ENCODE data around the gene PPP2R5C.

Gene PPP2R5C

GRCh38 chr14:101814934-101815333 lies 53.4 kb downstream of the PPP2R5C start:
- no peak for DNase-seq (ENCODE audit: low read depth, low spot score)

- DNase-seq (ENCODE audit: low read depth, low spot score) = no peak
These were observed 54.5 kb downstream of the PPP2R5C start for GRCh38 chr14:101815994-101816393.

GRCh38 chr14:101817501-101818001 lies 56.0 kb downstream of the PPP2R5C start:
- no peak for DNase-seq (ENCODE audit: low read depth, low spot score)

GRCh38 chr14:101819251-101819990 lies 57.9 kb downstream of the PPP2R5C start:
- no peak for DNase-seq (ENCODE audit: low read depth, low spot score)

- DNase-seq (ENCODE audit: low read depth, low spot score) = no peak
These were observed 58.8 kb downstream of the PPP2R5C start for GRCh38 chr14:101820283-101820798.

- DNase-seq (ENCODE audit: low read depth, low spot score) = no peak
These were observed 60.0 kb downstream of the PPP2R5C start for GRCh38 chr14:101821528-101821927.

- no peak for DNase-seq (ENCODE audit: low read depth, low spot score)
These were observed 61.6 kb downstream of the PPP2R5C start for GRCh38 chr14:101823066-101823465.

GRCh38 chr14:101823511-101824120 lies 62.1 kb downstream of the PPP2R5C start:
- DNase-seq (ENCODE audit: low read depth, low spot score) = no peak

- DNase-seq (ENCODE audit: low read depth, low spot score) = no peak
These were observed 62.8 kb downstream of the PPP2R5C start for GRCh38 chr14:101824339-101824727.

- DNase-seq (ENCODE audit: low read depth, low spot score) = no peak
These were observed 64.3 kb downstream of the PPP2R5C start for GRCh38 chr14:101825797-101826196.

GRCh38 chr14:101826351-101826750 lies 64.8 kb downstream of the PPP2R5C start:
- no peak for DNase-seq (ENCODE audit: low read depth, low spot score)

GRCh38 chr14:101827286-101827685 lies 65.8 kb downstream of the PPP2R5C start:
- no peak for DNase-seq (ENCODE audit: low read depth, low spot score)

GRCh38 chr14:101828046-101828445 lies 66.5 kb downstream of the PPP2R5C start:
- DNase-seq (ENCODE audit: low read depth, low spot score) = no peak

- no peak for DNase-seq (ENCODE audit: low read depth, low spot score)
These were observed 68.8 kb downstream of the PPP2R5C start for GRCh38 chr14:101830271-101830670.

GRCh38 chr14:101833045-101833444 lies 71.5 kb downstream of the PPP2R5C start:
- no peak for DNase-seq (ENCODE audit: low read depth, low spot score)

- DNase-seq (ENCODE audit: low read depth, low spot score) = no peak
These were observed 72.9 kb downstream of the PPP2R5C start for GRCh38 chr14:101834397-101834796.

- DNase-seq (ENCODE audit: low read depth, low spot score) = no peak
These were observed 73.5 kb downstream of the PPP2R5C start for GRCh38 chr14:101834800-101835547.

- no peak for DNase-seq (ENCODE audit: low read depth, low spot score)
These were observed 74.1 kb downstream of the PPP2R5C start for GRCh38 chr14:101835566-101835965.

GRCh38 chr14:101836135-101836534 lies 74.6 kb downstream of the PPP2R5C start:
- DNase-seq (ENCODE audit: low read depth, low spot score) = no peak

- DNase-seq (ENCODE audit: low read depth, low spot score) = no peak
These were observed 77.0 kb downstream of the PPP2R5C start for GRCh38 chr14:101838476-101838875.

GRCh38 chr14:101839236-101839635 lies 77.7 kb downstream of the PPP2R5C start:
- no peak for DNase-seq (ENCODE audit: low read depth, low spot score)

- DNase-seq (ENCODE audit: low read depth, low spot score) = no peak
These were observed 78.2 kb downstream of the PPP2R5C start for GRCh38 chr14:101839661-101840060.

Data from ELF-1 (cell line).